Measurements from ENCODE around the gene LCN9.
"Not testable (repeated sequence)": the region's sequence is repeated elsewhere in the genome, so short reads cannot be mapped to it uniquely, and the experiment has no call there.

Gene LCN9
- total RNA-seq = 0 reads per million in 2 donors

- DNase-seq = no peak
These were observed at the start of gene LCN9 for GRCh38 chr9:135662758-135663450. LCN9 (plus strand) TSS chr9:135663309; CDS start chr9:135663322, 13 bp downstream.

- DNase-seq = no peak
These were observed 48.9 kb upstream of the LCN9 start for GRCh38 chr9:135613946-135614805.

- DNase-seq = no peak
These were observed 48.1 kb upstream of the LCN9 start for GRCh38 chr9:135614821-135615665.

GRCh38 chr9:135615666-135616618 lies 47.2 kb upstream of the LCN9 start:
- DNase-seq = no peak

GRCh38 chr9:135616619-135617537 lies 46.2 kb upstream of the LCN9 start:
- DNase-seq = no peak

- no peak for DNase-seq
These were observed 45.6 kb upstream of the LCN9 start for GRCh38 chr9:135617538-135617900.

- DNase-seq = no peak
These were observed 45.1 kb upstream of the LCN9 start for GRCh38 chr9:135617991-135618411.

GRCh38 chr9:135618866-135619598 lies 44.1 kb upstream of the LCN9 start:
- no peak for DNase-seq

- DNase-seq = no peak
These were observed 43.6 kb upstream of the LCN9 start for GRCh38 chr9:135619599-135619886.

- DNase-seq = no peak
These were observed 42.6 kb upstream of the LCN9 start for GRCh38 chr9:135620558-135620957.

GRCh38 chr9:135622415-135623020 lies 40.6 kb upstream of the LCN9 start:
- DNase-seq = no peak

- no peak for DNase-seq
These were observed 38.8 kb upstream of the LCN9 start for GRCh38 chr9:135624282-135624681.

GRCh38 chr9:135632841-135633240 lies 30.3 kb upstream of the LCN9 start:
- no peak for DNase-seq

GRCh38 chr9:135636930-135637530 lies 26.1 kb upstream of the LCN9 start:
- not testable (repeated sequence) for DNase-seq

GRCh38 chr9:135639196-135639595 lies 23.9 kb upstream of the LCN9 start, which contains the start of gene GLT6D1:
GLT6D1 (minus strand) TSS chr9:135639540; CDS start chr9:135639187, 353 bp downstream.
- no peak for DNase-seq

- no peak for DNase-seq
These were observed 22.1 kb upstream of the LCN9 start for GRCh38 chr9:135641047-135641446.

- DNase-seq = no peak
These were observed 21.4 kb upstream of the LCN9 start for GRCh38 chr9:135641745-135642144.

- no peak for DNase-seq
These were observed 18.4 kb upstream of the LCN9 start for GRCh38 chr9:135644631-135645218.

- no peak for DNase-seq
These were observed 15.2 kb upstream of the LCN9 start for GRCh38 chr9:135647884-135648283.
